Keratinocyte (primary cell): ENCODE data around the gene UNC79. TPM values are rescaled to one million over a fixed set of nuclear protein-coding genes. Genes with fewer than 3 reads are reported as not detected.

Source experiments
- DNase-seq: peaks from one replicate; pipeline ENCODE4 v3.0.0-alpha.2; 2011; ENCODE audit warnings: low read depth, missing footprints, low spot score
- FAIRE-seq: peaks from 2 replicates; lab custom pipeline; 2011; peaks lifted over from hg19 to GRCh38; lab: Jason Lieb, UNC
- H2AFZ ChIP-seq: 2 replicates; pipeline ENCODE4 v1.6.0; 2012; ENCODE audit warnings: low read length, control low read depth, inconsistent platforms; ENCODE audit not compliant: control insufficient read depth
- H3K27ac ChIP-seq: 2 replicates; pipeline ENCODE4 v1.5.1; 2011; ENCODE audit warnings: low read length; ENCODE audit not compliant: control insufficient read depth, insufficient read depth
- H3K27me3 ChIP-seq: 3 replicates; pipeline ENCODE4 v1.6.0; 2011; ENCODE audit warnings: low read length; ENCODE audit not compliant: control insufficient read depth, insufficient read depth; ENCODE audit errors: extremely low read depth
- H3K36me3 ChIP-seq, 2 experiments: 2 replicates in 1 of 2; 3 replicates in 1 of 2; pipeline ENCODE4 v1.5.1; 2011; ENCODE audit warnings: low read length in 2 of 2, mild to moderate bottlenecking in 1 of 2; ENCODE audit not compliant: control insufficient read depth in 2 of 2, insufficient read depth in 2 of 2; ENCODE audit errors: extremely low read depth in 1 of 2
- H3K4me1 ChIP-seq: 3 replicates; pipeline ENCODE4 v1.5.1; 2011; ENCODE audit warnings: low read length; ENCODE audit not compliant: control insufficient read depth, insufficient read depth; ENCODE audit errors: extremely low read depth
- H3K4me2 ChIP-seq: 3 replicates; pipeline ENCODE4 v1.6.0; 2011; ENCODE audit warnings: low read depth, low read length; ENCODE audit not compliant: control insufficient read depth, insufficient read depth; ENCODE audit errors: extremely low read depth
- H3K4me3 ChIP-seq, 3 experiments: fragments of 200-600 bp in 1 of 3; sonication (generic) in 1 of 3; 2 replicates in 2 of 3; 3 replicates in 1 of 3; pipeline ENCODE4 v1.5.1; 2011 to 2016; ENCODE audit warnings: low read length in 3 of 3, mild to moderate bottlenecking in 3 of 3, control low read depth in 2 of 3, inconsistent platforms in 1 of 3, low read depth in 1 of 3, mixed read lengths in 1 of 3, mixed run types in 1 of 3, moderate library complexity in 1 of 3; ENCODE audit not compliant: control insufficient read depth in 2 of 3, insufficient read depth in 2 of 3; ENCODE audit errors: extremely low read depth in 1 of 3
- H3K79me2 ChIP-seq: 2 replicates; pipeline ENCODE4 v1.6.0; 2012; ENCODE audit warnings: low read length; ENCODE audit not compliant: control insufficient read depth, insufficient read depth
- H3K9ac ChIP-seq: 3 replicates; pipeline ENCODE4 v1.6.0; 2011; ENCODE audit warnings: low read length; ENCODE audit not compliant: control insufficient read depth, insufficient read depth; ENCODE audit errors: extremely low read depth
- H3K9me1 ChIP-seq: 3 replicates; pipeline ENCODE4 v1.6.0; 2011; ENCODE audit warnings: low read length; ENCODE audit not compliant: control insufficient read depth, insufficient read depth; ENCODE audit errors: extremely low read depth
- H3K9me3 ChIP-seq: 2 replicates; pipeline ENCODE4 v1.5.1; 2012; ENCODE audit warnings: low read depth, low read length; ENCODE audit not compliant: control insufficient read depth
- H4K20me1 ChIP-seq: 3 replicates; pipeline ENCODE4 v1.6.0; 2011; ENCODE audit warnings: low read length; ENCODE audit not compliant: control insufficient read depth, insufficient read depth; ENCODE audit errors: extremely low read depth
- CTCF ChIP-seq, 3 experiments: IDR thresholded peaks in 1 of 3; conservative IDR thresholded peaks in 1 of 3; optimal IDR thresholded peaks in 1 of 3; 2 replicates in 2 of 3; 3 replicates in 1 of 3; pipeline versions ENCODE3 to v1.5.1; 2011; ENCODE audit warnings: low read length in 3 of 3, mild to moderate bottlenecking in 3 of 3, moderate library complexity in 2 of 3, control low read depth in 1 of 3, inconsistent platforms in 1 of 3; ENCODE audit not compliant: insufficient read depth in 2 of 3; ENCODE audit errors: extremely low read depth in 1 of 3
- EZH2 ChIP-seq: IDR thresholded peaks from one replicate; pipeline ENCODE4 v1.6.1; 2012; ENCODE audit warnings: inconsistent platforms, mild to moderate bottlenecking, low read length, moderate library complexity
- dilution Hi-C: fragments of 300-500 bp; cut with MboI; formaldehyde crosslinking; loops from one replicate; pipeline ENCODE4 v1.7.0; 2020; ENCODE audit warnings: low sequenced_read_pairs; ENCODE audit not compliant: extremely low pct_ligation_motif_present
- polyA plus RNA-seq, 5 experiments: library from polyadenylated mRNA; depleted of rRNA in 3 of 5; stranded (reverse) in 3 of 5; stranded (forward) in 1 of 5; unstranded in 1 of 5; fragments of >200 nt; gene quantifications; 1 replicate in 1 of 5; 2 replicates in 3 of 5; 3 replicates in 1 of 5; pipeline versions ENCODE4 v1.2.1 to v1.2.3, GENCODE V29; 2011 to 2012; ENCODE audit warnings: missing spikeins in 2 of 5, low read depth in 1 of 5, low replicate concordance in 1 of 5

The UNC79 gene
- polyA plus RNA-seq, 1 donor (not counting 4 experiments of a cell fraction or from before 2014, with no cell fraction given), result 0.01 TPM

- Histone ChIP-seq H2AFZ (no peak overlapping the region), H3K27ac (no peak overlapping the region), H3K4me1 (no peaks in the 10 kb centered on the region), H4K20me1 (no peaks in the 10 kb centered on the region), H3K79me2 (no peaks in the 10 kb centered on the region), H3K4me3 (no peak overlapping the region), H3K9me1 (no peaks in the 10 kb centered on the region), H3K9ac (no peak overlapping the region), H3K36me3 (no peaks in the 10 kb centered on the region), H3K27me3 (no peaks in the 10 kb centered on the region), H3K9me3 (no peaks in the 10 kb centered on the region), H3K4me2 (no peak overlapping the region)
- FAIRE-seq (no peak), DNase-seq (no peak)
- no peak for TF ChIP-seq CTCF (optimal IDR thresholded peaks at IDR 0.05 in 1 of 3, IDR thresholded peaks at IDR 0.05 in 1 of 3, conservative IDR thresholded peaks at IDR 0.05 in 1 of 3; ENCODE audit: extremely low read depth in 1 of 3, insufficient read depth in 2 of 3, low read length in 3 of 3)
- no peak for TF ChIP-seq EZH2
- dilution Hi-C loops, result no loop called here
Observed at GRCh38 chr14:93749076-93749420, 318.3 kb downstream of the UNC79 start.

- Histone ChIP-seq H3K27ac (no peak overlapping the region), H4K20me1 (no peaks in the 10 kb centered on the region), H3K9ac (no peak overlapping the region), H3K4me1 (no peaks in the 10 kb centered on the region), H3K9me1 (no peaks in the 10 kb centered on the region), H3K9me3 (no peaks in the 10 kb centered on the region), H3K36me3 (no peaks in the 10 kb centered on the region), H3K27me3 (no peaks in the 10 kb centered on the region), H3K4me2 (no peak overlapping the region), H3K79me2 (no peaks in the 10 kb centered on the region), H3K4me3 (no peak overlapping the region), H2AFZ (no peak overlapping the region)
- no peak for FAIRE-seq
- DNase-seq, result no peak
- dilution Hi-C loops, result no loop called here
- TF ChIP-seq EZH2, result no peak
- no peak for TF ChIP-seq CTCF (optimal IDR thresholded peaks at IDR 0.05 in 1 of 3, IDR thresholded peaks at IDR 0.05 in 1 of 3, conservative IDR thresholded peaks at IDR 0.05 in 1 of 3; ENCODE audit: extremely low read depth in 1 of 3, insufficient read depth in 2 of 3, low read length in 3 of 3)
Observed at GRCh38 chr14:93751946-93752655, 321.4 kb downstream of the UNC79 start.
